GM12801 (cell line): Measurements from ENCODE around the gene ACP2.

ENCODE experiments used
- CTCF ChIP-seq: IDR thresholded peaks from one replicate; pipeline ENCODE4 v1.5.1; 2011; ENCODE audit warnings: control low read depth; ENCODE audit not compliant: insufficient read length; ENCODE audit errors: extremely low read depth

Gene ACP2

GRCh38 chr11:47212938-47213337 is 35.7 kb downstream of the ACP2 start:
- TF ChIP-seq CTCF = no peak

- TF ChIP-seq CTCF = no peak
These were observed 40.0 kb downstream of the ACP2 start for GRCh38 chr11:47208628-47209027.

DNA sequence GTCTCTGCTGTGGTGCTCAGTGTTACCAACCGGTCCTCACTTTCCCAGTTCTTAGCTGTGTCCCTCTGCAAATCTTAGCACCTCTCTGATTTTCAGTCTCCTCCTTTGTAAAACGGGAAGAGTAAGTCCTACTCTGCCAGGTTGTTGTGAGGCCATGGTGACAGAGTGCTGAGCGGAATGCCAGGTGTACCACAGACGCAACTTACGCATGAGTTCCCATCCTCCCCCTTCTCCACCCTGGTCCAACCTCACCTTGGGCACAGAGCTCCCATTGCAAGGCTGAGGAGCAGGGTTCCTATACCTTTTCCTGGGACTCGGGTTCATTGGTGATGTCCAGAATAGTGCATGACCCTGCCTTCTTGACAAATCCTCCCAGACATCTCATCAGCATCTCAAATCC is 41.2 kb downstream of the ACP2 start:
- TF ChIP-seq CTCF = no peak

DNA sequence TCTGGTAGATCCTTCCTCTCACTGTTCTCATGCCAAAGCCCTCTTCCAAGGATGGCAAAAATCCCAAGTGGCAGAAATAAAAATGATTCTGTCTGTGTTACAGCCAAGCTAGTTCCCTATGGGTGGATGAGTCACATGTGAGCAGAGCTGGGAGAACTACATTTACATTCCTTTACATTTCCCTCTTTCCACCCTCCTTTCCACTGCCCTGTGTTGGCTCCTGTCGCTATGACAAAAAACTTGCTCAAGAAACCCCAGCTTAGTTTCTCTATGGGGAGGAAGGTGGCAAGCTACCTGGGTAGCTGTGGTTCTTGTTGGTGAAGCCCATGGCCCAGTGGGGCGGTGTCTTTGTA is 44.0 kb downstream of the ACP2 start:
- TF ChIP-seq CTCF = no peak

GRCh38 chr11:47202576-47202975 is 46.0 kb downstream of the ACP2 start:
- TF ChIP-seq CTCF = no peak

DNA sequence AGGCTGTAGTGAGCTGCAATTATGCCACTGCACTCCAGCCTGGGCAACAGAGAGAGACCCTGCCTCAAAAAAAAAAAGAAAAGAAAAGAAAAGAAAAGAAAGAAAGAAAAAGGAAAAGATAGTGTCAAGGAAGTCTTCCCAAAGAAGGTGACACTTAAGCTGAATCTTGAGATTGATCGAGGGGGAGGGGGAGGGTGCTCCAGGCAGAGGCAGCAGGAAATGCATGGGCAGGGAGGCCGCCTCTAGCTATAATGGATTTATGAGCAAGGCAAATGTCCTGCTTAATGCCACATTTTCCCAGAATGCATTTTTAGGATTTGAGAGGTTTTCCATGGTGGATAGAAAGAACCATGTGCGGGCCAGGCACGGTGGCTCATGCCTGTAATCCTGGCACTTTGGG is 47.6 kb downstream of the ACP2 start:
- no peak for TF ChIP-seq CTCF

GRCh38 chr11:47192111-47192510 is 56.5 kb downstream of the ACP2 start:
- no peak for TF ChIP-seq CTCF
